ENCODE measurements around the gene CELF2. TPM values are rescaled to one million over a fixed set of nuclear protein-coding genes. Genes with fewer than 3 reads are reported as not detected.

Gene CELF2
- total RNA-seq, 1 donor from 2014 or later: 3.5 TPM

DNA sequence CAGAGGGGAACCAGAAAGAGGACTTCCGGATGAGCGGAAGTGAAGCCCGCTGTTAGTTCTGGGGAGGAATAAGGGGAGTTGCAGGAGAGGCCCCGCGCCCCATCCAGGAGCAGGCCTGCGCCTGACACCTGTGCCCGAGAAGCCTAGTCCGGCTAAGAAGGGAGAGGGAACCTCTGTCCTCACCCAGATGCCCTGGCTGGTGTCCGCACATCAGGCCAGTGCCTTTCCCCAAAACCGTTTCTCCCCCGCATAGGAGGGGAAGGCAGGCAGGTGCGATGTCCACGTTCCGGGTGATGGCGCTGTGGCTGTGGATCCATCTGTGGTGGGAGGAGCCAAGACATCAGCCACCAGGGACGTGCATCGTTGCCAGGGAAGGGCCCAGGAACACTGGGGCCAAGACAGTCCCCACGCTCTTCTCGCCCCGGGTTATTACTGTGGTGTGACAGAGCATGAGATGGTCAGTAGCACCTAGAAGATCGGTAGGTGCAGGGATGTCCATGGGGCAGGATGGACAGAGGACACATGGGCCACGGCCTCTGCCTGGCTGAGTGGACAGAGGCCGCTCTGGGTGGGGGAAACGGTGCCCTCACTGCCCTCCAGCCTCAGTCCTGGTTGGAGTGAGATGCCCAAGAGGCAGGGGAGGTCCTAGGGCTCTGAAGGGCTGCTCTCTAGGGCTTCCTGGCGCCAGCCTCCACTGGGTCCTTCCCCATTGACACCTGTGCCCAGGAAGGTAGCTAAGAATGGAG is 262.7 kb downstream of the CELF2 start:
- peak; percentile 31 for ATAC-seq

DNA sequence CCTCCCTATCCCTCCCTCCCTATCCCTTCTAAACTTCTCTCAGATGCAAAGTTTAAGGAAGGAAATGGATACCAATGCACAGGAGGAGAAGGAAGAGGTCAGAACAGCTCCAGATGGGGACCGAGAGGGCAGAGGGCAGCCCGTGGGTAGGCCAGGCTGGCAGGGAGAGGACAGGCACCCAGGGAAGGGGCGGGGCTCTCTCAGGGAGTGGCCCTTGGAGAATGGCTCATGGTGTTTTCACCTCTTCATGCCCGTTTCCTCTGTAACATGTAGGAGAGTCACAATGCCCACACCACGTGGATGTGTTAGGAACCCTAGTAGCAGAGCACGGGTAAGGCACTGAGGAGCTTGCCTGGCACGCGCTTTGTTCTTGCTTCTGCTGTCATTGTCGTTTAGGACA is 264.5 kb downstream of the CELF2 start:
- ATAC-seq: no peak

DNA sequence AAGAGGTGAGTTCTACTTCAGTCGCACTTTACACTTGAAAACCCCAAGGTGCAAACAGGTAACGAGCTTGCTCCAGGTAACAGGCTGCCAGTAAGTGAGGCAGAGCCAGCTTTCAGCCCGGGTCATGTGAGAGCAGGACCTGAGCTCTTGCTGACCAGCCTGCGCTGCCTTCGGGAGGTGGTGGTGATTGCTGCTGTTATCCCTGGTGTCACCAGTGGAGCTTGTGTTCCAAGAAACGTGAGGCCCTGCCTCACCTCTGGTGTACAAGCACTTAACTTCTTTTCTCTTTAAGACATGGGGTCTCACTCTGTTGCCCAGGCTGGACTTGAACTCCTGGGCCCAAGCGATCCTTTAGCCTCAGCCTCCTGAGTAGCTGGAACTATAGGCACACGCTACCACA is 265.0 kb downstream of the CELF2 start:
- no peak for ATAC-seq

DNA sequence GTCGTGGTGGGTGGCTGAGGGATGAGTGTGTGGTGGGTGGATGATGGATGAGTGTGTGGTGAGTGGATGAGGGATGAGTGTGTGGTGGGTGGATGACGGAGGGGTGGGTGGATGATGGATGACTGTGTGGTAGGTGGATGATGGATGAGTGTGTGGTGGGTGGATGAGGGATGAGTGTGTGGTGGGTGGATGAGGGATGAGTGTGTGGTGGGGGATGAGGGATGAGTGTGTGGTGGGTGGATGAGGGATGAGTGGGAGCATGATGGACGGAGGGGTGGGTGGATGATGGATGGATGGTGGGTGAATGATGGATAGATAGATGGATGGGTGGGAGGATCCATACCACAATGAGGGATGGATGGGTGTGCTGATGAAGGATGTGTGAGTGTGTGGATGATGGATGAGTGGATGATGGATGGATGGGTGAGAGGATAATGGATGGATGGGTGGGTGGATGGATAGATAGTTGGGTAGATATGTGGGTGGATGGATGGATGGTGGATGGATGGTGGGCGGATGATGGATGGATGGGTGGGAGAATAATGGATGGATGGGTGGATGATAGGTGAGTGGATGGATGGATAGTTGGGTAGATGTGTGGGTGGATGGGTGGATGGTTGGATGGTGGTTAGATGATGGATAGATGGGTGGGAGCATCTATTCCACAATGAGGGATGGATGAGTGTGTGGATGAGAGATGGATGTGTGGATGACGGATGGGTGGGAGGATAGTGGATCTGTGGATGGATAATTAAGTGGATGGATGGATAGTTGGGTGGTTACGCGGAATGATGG is 266.8 kb downstream of the CELF2 start:
- ATAC-seq: no peak

DNA sequence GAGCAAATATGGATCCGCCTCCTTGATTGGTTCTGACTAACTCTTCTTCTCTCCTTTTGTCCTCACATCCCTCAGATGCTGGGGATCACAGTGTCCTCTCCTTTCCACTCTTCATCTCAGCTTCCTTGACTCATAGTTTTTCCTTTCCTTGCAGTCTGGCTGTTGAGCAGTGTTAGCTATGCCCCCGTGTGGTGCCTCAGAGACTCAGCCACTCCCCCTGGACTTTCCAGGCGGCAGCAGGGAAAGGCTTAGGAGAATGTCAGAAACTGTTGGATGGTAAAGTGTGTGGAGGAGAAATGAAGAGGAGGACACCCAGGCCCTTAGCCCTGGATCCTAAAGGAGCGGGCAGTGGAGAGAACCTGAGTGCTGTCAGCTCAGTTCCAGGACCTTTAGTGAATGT is 267.5 kb downstream of the CELF2 start:
- ATAC-seq: no peak

DNA sequence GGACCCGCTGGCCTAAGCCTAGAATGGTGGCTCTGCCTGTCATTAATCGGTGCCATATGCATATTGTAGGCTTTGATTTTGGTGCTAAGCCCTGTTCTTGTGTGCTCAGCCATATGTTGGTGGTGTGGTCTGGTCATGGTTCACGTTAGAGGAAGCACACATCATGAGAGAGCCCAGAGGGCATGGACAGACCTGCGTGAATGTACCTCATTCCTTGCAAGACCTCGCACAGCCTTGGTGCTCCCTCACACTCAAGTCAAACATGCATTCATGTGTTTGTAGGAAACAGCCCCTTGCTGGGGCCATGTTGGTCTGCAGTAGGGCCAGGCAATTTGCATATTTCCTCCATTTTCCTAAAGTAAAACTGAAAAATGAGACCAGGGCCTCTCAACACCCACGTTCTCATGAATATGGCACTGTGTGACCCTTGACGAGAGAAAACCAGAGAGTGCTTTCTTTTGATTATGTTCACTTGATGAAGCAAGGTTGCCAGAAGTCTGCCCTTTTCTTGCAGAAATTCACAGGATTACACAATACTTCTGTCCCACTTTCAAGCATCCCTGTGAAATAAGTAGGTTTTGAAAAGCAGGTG is 268.7 kb downstream of the CELF2 start:
- no peak for ATAC-seq

DNA sequence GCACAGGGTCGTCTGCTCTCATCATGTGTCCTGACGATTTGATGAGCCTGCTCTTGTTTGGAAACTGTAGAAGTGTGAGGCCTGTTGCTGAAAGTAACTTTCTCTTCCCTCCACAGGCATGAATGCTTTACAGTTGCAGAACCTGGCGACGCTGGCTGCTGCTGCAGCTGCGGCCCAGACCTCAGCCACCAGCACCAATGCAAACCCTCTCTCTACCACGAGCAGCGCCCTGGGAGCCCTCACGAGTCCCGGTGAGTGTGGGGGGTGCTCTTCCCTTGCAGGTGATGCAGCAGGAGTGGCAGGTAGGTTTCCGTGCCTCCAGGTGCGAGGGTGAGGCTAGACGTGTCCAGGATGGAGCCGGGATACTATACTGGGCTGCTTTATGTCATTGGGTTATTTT is 270.6 kb downstream of the CELF2 start:
- ATAC-seq: no peak

DNA sequence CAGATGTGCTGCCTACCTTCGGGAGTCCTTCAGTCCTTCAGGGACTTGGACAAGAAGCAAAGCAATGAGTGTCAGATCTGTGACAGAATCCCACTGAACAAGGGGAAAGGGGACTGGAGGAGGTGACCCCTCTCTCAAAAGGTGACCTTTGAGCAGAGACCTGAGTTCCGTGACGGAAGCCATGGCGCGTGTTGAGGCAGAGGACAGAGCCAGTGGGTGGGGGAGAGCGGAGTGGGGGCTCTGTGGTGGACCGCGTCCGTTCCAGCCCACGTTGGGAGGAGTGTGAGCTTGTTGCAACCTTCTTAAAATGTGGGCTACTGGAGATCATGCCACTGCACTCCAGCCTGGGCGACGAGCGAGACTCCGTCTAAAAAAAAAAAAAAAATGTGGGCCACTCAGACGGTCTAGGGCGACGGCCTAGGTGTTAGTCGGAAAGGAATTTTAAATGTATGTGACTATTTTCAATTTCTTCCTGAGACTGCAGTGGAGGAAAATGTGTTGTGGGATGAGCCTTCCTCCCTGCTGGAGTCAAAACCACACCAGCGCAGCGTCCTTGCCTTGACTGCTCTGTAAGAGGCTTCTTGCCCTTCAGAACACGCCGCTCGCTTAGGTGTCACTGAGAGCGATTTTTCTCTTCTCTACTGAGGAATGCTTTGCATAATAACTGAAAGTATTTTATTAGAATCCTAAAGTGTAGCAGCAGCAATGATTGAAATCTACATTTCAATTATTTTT is 272.7 kb downstream of the CELF2 start:
- ATAC-seq: no peak

DNA sequence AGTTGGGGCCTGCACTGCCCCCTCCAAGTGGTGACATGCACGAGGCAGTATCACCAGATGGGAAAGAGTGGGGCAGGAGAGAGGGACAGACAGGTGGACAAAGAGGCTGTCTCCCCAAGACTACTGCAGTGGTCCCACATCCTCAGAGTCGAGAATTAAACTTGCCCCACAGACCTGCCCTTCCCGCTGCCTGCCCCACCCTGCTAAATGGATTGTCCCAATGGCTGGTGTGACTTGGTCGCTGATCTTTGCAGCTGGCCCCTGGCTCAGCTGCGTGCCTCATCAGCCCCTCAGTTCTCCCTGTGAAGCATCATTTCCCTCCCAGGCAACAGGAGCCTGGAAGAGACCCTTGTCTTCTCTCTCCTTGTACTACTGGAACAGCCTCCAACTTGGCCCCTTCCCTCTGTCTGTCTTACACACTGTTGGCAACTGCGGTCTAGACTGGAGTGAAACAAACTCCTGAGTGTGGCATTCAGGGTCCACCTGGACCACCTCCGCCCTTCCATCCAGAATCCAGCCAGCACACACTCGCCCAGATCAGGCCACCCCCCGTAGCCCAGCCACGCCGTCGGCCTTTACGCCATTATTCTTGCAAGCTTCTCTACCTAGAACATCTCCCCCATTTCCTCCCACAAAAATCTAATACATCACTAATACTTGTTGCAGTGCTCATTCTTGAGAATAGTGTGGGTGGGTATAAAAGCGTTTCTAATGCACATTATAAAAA is 275.1 kb downstream of the CELF2 start:
- no peak for ATAC-seq

DNA sequence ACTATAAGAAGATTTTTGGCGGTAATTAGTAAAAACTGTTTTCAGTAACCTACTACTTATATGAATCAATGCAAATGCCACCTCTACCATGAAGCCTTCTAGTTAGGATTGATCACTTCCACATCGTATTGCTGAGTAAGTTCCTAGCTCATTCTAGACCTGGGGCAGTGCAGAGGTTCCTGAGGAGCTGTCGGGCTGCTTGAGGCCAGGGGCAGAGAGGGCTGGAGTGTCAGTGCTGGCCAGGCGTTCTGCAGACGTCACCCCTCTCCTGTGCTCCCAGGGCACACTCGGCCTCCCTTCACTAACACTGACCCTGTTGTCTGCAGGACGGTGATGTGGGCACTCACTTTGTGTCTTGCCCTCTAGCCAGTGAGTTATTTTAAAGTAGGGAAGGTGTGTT is 275.7 kb downstream of the CELF2 start:
- no peak for ATAC-seq

DNA sequence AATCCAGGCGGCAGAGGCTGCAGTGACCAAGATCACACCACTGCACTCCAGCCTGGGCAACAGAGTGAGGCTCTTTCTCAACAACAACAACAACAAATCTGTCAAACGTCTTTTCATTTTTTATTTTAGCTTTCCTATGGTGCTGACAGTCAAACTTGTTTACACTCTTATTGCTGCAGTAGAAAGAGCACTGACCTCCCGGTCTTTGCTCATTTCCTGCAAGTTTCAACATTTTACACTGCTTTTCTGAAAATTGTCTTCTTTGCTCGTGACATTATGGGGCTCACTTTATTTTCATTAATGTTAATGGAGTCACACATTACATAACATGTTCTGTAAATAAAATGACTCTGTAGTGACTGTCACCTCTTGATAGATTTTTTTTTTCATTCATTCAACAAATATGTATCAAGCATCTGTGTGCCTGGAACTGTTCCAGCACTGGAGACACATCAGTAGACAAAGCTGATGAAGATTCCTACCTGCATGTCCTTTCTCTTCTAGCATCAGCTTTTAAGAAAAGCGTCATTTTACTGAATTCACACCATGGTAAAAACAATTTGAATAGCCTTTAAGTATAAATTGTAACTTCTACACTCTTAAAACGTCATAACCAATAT is 277.3 kb downstream of the CELF2 start:
- no peak for ATAC-seq

DNA sequence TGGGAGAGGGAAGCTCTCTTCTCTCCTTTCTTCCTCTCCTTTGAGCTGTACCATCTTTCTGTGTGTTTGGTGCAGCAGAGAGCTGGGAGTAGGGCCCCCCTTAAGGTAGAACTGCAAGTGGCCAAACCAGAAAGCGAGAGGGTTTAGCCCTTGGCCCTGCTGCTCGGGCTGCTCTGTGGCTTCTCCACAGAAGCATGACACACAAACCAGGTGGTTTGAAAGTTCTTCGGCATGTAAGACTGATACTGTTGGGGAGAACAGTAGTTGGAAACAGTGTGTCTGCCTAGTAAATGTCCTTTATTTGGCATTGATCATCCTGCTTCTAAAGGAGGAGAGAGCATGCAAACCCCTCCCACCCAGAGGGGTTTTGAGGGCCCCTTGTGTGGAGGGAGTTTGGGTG is 277.8 kb downstream of the CELF2 start:
- ATAC-seq: no peak

DNA sequence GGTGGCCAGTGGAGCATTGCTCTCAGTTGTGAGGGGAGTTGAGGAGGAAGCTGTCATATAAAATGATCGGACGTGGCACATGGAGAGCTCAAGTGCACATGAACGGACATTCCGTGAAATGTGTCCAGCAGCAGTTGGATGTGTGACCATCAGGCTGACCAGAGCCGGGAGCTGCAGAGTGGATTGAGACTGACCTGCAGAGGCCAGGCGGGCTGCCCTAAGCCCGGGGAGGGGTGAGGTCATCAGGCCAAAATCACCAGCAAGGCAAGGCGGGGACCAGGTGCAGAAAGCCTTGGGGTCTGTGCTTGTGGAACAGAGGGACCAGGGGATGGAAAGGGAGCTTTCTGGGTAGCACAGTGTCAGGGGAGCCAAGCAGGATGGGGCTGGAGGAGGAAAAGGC is 279.5 kb downstream of the CELF2 start:
- ATAC-seq: no peak

DNA sequence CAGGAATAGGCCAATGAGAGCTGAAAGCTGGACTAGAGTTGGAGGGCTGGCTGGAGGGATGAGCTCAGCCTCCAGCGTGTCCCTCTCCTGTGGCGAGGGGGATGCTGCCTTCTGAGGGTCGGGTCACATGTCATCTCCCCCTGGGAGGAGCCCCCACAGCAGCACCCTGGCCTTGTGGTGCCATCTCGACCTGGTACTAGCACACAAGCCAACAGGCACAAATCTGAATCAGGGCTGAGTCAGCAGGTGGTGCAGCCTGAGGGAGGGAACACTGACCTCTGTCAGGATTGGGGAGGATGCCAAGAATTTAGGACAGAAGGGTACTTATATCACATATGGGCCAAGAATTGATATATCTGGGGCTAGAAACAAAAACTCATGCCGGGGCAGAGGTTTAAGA is 280.4 kb downstream of the CELF2 start:
- no peak for ATAC-seq

DNA sequence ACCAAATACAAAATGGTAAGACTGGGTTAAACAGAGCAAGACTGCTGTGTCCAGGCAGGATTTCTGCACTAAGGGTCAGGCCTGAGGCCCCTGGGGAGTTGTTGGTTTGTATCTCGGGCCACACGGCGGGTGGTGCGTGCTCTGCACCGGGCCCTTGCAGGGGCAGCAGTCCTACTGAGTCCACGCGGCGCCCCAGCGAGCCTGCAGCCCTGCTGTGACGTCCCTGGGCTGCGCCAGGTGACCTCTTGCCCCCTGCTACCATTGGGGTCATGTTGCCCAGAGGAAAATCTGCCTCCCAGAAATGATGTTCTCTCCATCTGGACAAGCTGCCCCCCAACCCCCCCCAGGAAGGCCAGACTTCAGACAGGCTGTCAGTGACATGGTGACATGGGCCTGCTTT is 281.5 kb downstream of the CELF2 start:
- ATAC-seq: no peak

DNA sequence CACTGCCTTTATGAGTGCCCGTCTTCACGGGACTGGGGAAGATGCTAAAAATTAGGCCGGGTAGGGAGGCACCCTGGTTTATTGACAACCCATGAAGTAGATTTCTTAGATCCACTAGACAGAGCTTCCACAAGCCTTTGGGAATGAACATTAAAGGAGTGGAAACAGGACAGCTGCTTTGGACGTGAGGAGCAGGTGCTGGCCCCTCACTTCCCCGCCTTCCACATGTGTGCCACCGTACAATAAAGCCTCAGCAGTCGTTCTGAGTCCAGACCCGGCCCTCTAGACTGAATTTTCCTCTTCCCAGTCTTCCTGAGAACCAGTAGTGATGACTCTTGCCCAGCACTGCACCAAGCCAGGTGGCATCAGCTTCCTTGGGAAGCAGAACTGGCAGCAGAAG is 282.4 kb downstream of the CELF2 start:
- no peak for ATAC-seq

DNA sequence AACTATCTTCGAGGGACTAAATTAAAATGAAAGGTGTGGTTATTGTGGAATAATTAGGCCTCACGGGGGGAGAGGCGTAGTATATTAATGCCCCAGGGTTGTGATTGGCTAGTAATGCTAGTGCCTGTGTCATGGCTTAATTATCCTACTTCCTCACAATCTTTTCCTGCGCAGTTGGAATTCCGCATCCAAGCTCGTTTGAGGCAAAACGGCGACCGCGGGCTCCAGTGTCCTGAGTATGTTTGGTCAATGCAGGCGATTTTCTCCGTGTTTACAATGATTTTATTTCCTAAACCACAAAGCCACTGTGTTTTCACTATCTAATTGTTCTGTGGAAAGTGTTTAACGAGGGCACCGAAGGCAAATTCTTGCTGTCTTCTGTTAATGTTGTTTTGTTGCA is 282.9 kb downstream of the CELF2 start:
- ATAC-seq: no peak

DNA sequence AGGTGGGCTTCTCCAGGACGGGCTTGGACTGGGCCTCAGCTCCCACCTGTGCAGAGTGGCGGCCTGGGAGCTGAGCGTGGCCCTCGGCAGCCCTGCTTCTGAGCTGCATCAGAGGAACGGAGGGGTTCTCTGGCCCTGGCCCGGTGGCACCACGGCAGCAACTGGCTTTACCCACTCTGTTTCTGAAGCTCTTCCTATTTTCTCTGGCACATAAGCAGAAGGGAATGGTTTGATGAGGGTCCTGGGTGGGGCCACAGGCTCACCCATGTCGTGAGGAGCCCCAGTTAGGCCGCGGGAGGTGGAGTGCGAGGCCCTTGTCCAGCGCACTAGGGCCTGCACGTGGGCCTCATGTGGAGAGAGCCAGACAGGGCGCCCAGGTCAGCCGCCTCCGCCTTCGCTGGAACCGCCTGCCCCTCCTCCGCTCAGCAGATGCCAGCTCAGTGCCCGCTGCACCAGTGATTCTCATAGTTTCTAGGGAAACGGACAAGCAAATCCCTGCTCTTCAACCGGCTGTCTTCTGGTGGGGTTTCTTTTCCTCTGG is 284.0 kb downstream of the CELF2 start:
- no peak for ATAC-seq

DNA sequence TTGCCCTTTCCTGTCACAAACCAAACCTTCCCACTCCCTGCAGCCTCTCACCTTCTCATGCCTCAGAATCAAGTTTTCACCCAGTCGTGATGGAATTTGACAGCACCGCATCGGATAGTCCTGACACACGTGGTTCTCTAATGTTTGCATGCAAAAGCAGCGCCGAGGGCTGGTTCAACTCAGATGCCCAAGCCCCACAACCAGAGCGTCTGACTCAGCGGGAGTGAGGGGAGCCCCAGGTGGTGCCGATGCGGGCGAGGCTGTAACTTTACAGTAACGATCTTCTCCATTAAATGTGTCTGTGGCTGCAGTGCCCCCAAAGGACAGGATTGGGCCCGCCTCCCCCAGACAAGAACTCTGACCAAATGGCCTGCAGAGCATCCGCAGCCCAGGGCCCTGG is 284.5 kb downstream of the CELF2 start:
- no peak for ATAC-seq

DNA sequence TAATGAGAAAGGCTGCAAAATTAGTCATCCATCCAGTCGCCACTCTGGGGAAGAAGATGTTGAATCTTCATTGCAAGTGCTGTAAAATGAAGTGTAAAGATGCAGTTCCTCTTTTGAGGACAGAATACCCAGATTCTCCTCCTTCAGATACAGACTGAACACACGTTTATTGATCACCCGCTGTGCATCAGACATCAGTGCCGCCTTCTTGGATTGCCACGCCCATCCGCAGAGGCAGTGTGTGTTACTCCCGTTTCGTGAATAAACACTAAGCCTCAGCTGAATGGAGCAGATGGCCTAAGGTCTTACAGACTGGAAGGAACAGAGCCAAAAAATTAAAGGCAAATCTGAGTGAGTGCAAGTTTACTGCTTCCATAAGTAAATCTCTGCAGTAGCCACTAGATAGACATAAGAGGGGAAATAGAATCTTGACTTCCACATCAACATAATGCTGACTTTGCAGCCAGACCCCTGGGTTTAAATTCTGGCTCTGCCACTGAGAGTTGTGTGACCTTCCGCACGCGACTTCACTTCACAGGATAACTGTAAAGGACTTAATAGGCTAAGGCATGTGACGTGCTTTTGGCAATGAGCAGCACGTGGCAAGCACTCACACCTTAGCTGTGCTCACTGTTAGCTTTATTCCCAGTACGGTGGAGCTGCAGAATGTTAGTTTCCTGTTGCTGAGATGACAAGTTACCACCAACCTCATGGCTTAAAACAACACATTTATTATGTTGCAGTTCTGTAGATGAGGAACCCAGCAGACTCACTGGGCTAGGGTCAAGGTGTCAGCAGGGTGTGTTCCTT is 285.9 kb downstream of the CELF2 start:
- no peak for ATAC-seq
